ENCODE data around the gene SMAD6.
"Not testable (repeated sequence)": the region's sequence is repeated elsewhere in the genome, so short reads cannot be mapped to it uniquely, and the experiment has no call there.

Gene SMAD6

DNA sequence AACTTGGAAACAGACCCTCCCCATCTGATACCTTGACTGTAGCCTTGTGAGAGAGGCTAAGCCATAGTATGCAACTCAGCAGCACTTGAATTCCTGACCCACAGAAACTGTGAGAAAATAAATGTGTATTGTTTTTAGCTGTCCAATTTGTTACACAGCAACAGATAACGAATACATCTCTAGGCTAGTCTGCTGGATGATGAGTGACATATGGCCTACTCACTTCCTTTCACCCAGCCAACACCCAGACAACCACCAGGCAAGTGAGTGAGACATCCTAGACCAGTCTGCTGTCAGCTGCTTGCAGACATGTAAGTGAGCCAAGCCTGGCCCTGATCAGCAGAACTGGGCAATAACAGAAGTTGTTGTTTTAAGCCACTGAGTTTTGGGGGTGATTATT, 19.2 kb upstream of the SMAD6 start:
- no peak for DNase-seq
- Histone ChIP-seq H3K36me3 (no peaks in the 10 kb centered on the region), H3K27me3 (ENCODE audit: insufficient read depth, low read depth, severe bottlenecking) (no peaks in the 10 kb centered on the region), H3K27ac (no peak overlapping the region), H3K4me3 (ENCODE audit: low read depth, low read length) (no peak overlapping the region), H3K9me3 (ENCODE audit: severe bottlenecking) (peaks cover 6% of the 10 kb centered on the region)
- TF ChIP-seq, protein P1, sequence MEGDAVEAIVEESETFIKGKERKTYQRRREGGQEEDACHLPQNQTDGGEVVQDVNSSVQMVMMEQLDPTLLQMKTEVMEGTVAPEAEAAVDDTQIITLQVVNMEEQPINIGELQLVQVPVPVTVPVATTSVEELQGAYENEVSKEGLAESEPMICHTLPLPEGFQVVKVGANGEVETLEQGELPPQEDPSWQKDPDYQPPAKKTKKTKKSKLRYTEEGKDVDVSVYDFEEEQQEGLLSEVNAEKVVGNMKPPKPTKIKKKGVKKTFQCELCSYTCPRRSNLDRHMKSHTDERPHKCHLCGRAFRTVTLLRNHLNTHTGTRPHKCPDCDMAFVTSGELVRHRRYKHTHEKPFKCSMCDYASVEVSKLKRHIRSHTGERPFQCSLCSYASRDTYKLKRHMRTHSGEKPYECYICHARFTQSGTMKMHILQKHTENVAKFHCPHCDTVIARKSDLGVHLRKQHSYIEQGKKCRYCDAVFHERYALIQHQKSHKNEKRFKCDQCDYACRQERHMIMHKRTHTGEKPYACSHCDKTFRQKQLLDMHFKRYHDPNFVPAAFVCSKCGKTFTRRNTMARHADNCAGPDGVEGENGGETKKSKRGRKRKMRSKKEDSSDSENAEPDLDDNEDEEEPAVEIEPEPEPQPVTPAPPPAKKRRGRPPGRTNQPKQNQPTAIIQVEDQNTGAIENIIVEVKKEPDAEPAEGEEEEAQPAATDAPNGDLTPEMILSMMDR (IDR thresholded peaks at IDR 0.05; ENCODE audit: low read depth, low read length) = no peak

DNA sequence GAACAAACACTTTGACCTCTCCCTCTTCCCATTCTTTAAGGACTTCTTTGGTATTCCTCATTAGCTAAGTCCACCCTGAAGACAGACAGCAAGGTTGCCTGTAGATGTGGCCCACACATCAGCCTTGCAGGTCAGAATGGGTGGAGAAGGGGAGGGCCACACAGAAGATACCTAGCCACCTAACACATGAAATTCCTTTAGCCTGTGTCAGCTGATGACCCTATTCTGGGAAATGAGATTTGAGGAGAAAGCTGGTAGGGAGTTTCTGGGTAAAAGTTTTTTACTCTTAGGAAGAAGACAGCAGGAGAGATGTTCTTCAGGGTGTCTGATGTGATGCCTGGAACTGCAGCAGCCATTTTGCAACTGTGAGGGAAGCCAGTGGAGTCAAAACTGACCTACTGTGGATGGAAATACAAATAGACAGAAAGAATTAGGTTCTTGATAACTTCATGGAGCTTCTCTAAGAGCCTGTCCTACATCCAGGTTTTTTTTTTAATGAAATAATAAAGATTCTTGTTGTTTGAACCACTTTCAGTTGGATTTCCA, 17.8 kb upstream of the SMAD6 start:
- H3K27ac ChIP-seq = no peak overlapping the region
- H3K9me3 ChIP-seq (ENCODE audit: severe bottlenecking) = peaks cover 6% of the 10 kb centered on the region
- TF ChIP-seq, protein P1 (IDR thresholded peaks at IDR 0.05; ENCODE audit: low read depth, low read length) = no peak
- H3K27me3 ChIP-seq (ENCODE audit: insufficient read depth, low read depth, severe bottlenecking) = no peaks in the 10 kb centered on the region
- H3K36me3 ChIP-seq = no peaks in the 10 kb centered on the region
- no peak overlapping the region for H3K4me3 ChIP-seq (ENCODE audit: low read depth, low read length)
- no peak for DNase-seq

DNA sequence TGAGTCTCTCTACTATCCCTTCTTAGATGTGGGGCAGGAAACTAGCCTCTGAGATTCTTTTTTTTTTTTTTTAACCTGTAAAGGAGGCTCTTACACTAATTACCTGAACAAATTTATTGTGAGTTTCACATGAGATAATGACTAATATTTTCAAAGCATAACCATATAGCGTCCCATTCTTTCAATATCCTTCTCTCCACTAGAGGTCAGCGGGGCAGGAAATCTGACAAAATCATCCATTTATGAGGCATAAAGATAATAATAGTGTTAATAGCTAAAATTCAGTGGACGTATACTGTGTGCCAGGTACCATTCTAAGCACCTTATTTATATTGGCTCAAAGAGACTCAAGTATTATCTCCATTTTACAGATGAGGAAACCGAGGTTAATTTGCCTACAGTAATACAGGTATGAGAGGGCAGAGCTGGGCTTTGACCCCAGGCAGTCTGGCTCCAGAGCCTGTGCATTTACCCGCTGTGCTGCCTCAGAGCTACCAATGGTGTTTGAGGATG, 16.3 kb upstream of the SMAD6 start:
- Histone ChIP-seq H3K36me3 (no peaks in the 10 kb centered on the region), H3K4me3 (ENCODE audit: low read depth, low read length) (no peak overlapping the region), H3K27ac (no peak overlapping the region), H3K9me3 (ENCODE audit: severe bottlenecking) (peaks cover 6% of the 10 kb centered on the region), H3K27me3 (ENCODE audit: insufficient read depth, low read depth, severe bottlenecking) (no peaks in the 10 kb centered on the region)
- DNase-seq = no peak
- TF ChIP-seq, protein P1 (IDR thresholded peaks at IDR 0.05; ENCODE audit: low read depth, low read length) = no peak

DNA sequence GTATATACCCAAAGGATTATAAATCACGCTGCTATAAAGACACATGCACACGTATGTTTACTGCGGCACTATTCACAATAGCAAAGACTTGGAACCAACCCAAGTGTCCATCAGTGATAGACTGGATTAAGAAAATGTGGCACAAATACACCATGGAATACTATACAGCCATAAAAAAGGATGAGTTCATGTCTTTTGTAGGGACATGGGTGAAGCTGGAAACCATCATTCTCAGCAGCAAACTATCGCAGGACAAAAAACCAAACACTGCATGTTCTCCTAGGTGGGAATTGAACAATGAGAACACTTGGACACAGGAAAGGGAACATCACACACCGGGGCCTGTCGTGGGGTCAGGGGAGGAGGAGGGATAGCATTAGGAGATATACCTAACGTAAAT, 11.1 kb upstream of the SMAD6 start:
- not testable (repeated sequence) for DNase-seq; H3K36me3 ChIP-seq; H3K4me3 ChIP-seq (ENCODE audit: low read depth, low read length)

DNA sequence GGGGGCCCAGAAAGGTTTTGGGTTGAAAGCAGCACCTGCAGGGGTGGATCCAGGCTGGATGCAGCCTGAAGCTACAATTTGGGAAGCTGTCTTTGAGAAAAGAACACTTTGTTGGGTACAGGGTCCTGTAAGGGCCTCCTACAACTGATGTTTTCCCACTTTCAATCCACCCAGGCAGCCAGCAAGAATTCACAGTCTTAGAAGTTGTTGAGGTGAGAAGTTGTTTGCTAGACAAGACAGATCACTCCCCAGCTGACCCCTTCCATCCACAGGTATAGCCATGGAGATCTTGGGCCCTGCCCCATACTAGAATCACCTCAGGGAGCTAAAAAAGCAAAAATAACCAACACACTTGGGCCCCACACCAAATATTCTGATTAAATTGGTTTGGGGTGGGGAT, 10.3 kb upstream of the SMAD6 start:
- Histone ChIP-seq H3K27ac (no peak overlapping the region), H3K27me3 (ENCODE audit: insufficient read depth, low read depth, severe bottlenecking) (no peaks in the 10 kb centered on the region), H3K9me3 (ENCODE audit: severe bottlenecking) (no peaks in the 10 kb centered on the region), H3K36me3 (no peaks in the 10 kb centered on the region), H3K4me3 (ENCODE audit: low read depth, low read length) (no peak overlapping the region)
- no peak for DNase-seq
- TF ChIP-seq, protein P1 (IDR thresholded peaks at IDR 0.05; ENCODE audit: low read depth, low read length) = no peak

More for the DNA sequence above, 11.1 kb upstream of the SMAD6 start:
- H3K9me3 ChIP-seq (ENCODE audit: severe bottlenecking); H3K27me3 ChIP-seq (ENCODE audit: insufficient read depth, low read depth, severe bottlenecking); H3K27ac ChIP-seq: not testable (repeated sequence)

DNA sequence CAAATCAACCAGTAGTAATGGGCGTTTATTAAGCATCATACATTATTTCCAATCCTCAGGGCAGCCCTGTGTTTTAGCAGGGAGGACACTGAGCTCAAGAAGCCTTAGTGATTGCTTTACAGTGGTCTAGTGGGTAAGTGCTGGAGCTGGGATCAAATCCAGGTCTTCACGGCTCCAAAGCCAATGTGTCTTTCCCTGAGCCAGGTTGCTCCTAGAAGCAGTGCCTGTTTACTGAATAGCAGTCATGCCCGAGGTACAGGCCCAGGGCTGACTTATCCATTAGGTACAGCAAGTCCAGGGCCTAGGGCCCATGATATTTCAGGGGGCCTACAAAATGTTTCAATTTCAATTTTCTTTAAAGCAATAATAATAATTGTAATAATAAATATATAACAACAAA, 9.6 kb upstream of the SMAD6 start:
- H3K27ac ChIP-seq = no peak overlapping the region
- TF ChIP-seq, protein P1 (IDR thresholded peaks at IDR 0.05; ENCODE audit: low read depth, low read length) = no peak
- H3K4me3 ChIP-seq (ENCODE audit: low read depth, low read length) = no peak overlapping the region
- H3K27me3 ChIP-seq (ENCODE audit: insufficient read depth, low read depth, severe bottlenecking) = no peaks in the 10 kb centered on the region
- no peaks in the 10 kb centered on the region for H3K9me3 ChIP-seq (ENCODE audit: severe bottlenecking)
- DNase-seq = no peak
- no peaks in the 10 kb centered on the region for H3K36me3 ChIP-seq
